Mesothelial cell of epicardium (in vitro differentiated cells): Measurements from ENCODE around the gene FYB1. TPM values are rescaled to one million over a fixed set of nuclear protein-coding genes. Genes with fewer than 3 reads are reported as not detected.

Experiments used
- DNase-seq, 2 experiments: peaks; one replicate each; pipeline ENCODE4 v3.0.0; 2021; ENCODE audit warnings: low spot score in 2 of 2; ENCODE audit not compliant: unreplicated experiment in 2 of 2
- H3K27ac Mint-ChIP-seq: 2 replicates; pipeline ENCODE4 v1.8.0; 2021; ENCODE audit warnings: mixed read lengths
- H3K27me3 Mint-ChIP-seq: 2 replicates; pipeline ENCODE4 v1.8.0; 2021; ENCODE audit warnings: low read depth, mixed read lengths
- H3K36me3 Mint-ChIP-seq: 2 replicates; pipeline ENCODE4 v1.8.0; 2021; ENCODE audit warnings: mixed read lengths
- H3K4me1 Mint-ChIP-seq: 2 replicates; pipeline ENCODE4 v1.8.0; 2021; ENCODE audit warnings: mixed read lengths
- H3K4me3 Mint-ChIP-seq: 2 replicates; pipeline ENCODE4 v1.8.0; 2021; ENCODE audit warnings: mild to moderate bottlenecking, moderate library complexity, mixed read lengths
- H3K9me3 Mint-ChIP-seq: 2 replicates; pipeline ENCODE4 v1.8.0; 2021; ENCODE audit warnings: mixed read lengths
- total RNA-seq: library from RNA; stranded (reverse); gene quantifications from 3 replicates; pipeline ENCODE4 v1.2.1, GENCODE V29; 2021
- TF ChIP-seq, protein P1 (sequence below): fragments of 200-600 bp; sonication (generic); IDR thresholded peaks from one replicate; pipeline ENCODE4 v1.5.0; 2021; ENCODE audit warnings: antibody characterized with exemption; ENCODE audit not compliant: unreplicated experiment

The FYB1 gene
- total RNA-seq, 1 donor from 2014 or later, result 1.5 TPM

DNA sequence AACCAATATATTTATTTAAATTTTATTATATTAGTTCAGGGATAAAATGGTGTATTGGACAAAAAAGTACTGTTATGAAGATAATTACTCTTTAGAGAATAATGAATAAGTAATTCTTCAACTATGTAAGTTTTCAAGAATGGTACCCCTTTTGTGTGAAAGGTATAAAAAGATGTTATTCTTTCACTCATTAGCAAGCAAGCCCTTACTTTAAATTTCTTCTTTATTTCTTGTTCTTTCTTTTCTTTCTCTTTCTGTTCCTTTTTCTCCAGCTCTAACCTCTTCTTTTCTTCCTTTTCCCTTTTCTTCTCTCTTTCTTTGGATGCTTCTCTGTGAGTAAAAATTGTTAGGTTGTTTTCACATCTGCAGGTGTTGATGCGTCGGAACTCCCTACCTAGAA is 82.0 kb downstream of the FYB1 start:
- TF ChIP-seq, protein P1, sequence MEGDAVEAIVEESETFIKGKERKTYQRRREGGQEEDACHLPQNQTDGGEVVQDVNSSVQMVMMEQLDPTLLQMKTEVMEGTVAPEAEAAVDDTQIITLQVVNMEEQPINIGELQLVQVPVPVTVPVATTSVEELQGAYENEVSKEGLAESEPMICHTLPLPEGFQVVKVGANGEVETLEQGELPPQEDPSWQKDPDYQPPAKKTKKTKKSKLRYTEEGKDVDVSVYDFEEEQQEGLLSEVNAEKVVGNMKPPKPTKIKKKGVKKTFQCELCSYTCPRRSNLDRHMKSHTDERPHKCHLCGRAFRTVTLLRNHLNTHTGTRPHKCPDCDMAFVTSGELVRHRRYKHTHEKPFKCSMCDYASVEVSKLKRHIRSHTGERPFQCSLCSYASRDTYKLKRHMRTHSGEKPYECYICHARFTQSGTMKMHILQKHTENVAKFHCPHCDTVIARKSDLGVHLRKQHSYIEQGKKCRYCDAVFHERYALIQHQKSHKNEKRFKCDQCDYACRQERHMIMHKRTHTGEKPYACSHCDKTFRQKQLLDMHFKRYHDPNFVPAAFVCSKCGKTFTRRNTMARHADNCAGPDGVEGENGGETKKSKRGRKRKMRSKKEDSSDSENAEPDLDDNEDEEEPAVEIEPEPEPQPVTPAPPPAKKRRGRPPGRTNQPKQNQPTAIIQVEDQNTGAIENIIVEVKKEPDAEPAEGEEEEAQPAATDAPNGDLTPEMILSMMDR, result no peak
- Mint-ChIP-seq H3K4me1 (no peaks in the 10 kb centered on the region), H3K9me3 (no peaks in the 10 kb centered on the region), H3K36me3 (no peaks in the 10 kb centered on the region), H3K4me3 (no peak overlapping the region), H3K27me3 (peaks cover 4% of the 10 kb centered on the region), H3K27ac (no peak overlapping the region)
- DNase-seq, result no peak

GRCh38 chr5:39132792-39133191 is 86.6 kb downstream of the FYB1 start:
- no peak overlapping the region for H3K27ac Mint-ChIP-seq
- TF ChIP-seq, protein P1, result no peak
- no peaks in the 10 kb centered on the region for H3K36me3 Mint-ChIP-seq
- DNase-seq, result no peak
- peaks cover 14% of the 10 kb centered on the region for H3K27me3 Mint-ChIP-seq
- H3K9me3 Mint-ChIP-seq, result no peaks in the 10 kb centered on the region
- H3K4me3 Mint-ChIP-seq, result no peak overlapping the region
- peaks cover 6% of the 10 kb centered on the region for H3K4me1 Mint-ChIP-seq

DNA sequence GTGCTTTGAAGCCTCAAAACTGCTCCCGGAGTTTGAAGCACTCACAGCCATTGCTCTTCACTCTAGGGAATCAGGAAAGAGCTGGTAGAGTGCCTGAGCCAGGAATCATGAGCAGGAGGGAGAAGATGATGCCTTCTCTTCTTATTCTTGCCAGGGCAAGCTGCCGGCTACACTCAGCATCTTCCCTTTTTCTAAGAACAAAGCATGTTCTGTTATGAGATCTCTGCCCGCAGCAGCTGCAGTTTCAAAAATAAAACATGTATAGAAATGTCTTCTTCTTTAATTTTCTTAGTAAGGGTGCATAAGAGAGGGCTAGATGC is 87.3 kb downstream of the FYB1 start:
- Mint-ChIP-seq H3K27ac (no peak overlapping the region), H3K9me3 (no peaks in the 10 kb centered on the region), H3K4me3 (no peak overlapping the region), H3K27me3 (peaks cover 14% of the 10 kb centered on the region), H3K36me3 (no peaks in the 10 kb centered on the region), H3K4me1 (peaks cover 6% of the 10 kb centered on the region)
- no peak for DNase-seq
- TF ChIP-seq, protein P1, result no peak

DNA sequence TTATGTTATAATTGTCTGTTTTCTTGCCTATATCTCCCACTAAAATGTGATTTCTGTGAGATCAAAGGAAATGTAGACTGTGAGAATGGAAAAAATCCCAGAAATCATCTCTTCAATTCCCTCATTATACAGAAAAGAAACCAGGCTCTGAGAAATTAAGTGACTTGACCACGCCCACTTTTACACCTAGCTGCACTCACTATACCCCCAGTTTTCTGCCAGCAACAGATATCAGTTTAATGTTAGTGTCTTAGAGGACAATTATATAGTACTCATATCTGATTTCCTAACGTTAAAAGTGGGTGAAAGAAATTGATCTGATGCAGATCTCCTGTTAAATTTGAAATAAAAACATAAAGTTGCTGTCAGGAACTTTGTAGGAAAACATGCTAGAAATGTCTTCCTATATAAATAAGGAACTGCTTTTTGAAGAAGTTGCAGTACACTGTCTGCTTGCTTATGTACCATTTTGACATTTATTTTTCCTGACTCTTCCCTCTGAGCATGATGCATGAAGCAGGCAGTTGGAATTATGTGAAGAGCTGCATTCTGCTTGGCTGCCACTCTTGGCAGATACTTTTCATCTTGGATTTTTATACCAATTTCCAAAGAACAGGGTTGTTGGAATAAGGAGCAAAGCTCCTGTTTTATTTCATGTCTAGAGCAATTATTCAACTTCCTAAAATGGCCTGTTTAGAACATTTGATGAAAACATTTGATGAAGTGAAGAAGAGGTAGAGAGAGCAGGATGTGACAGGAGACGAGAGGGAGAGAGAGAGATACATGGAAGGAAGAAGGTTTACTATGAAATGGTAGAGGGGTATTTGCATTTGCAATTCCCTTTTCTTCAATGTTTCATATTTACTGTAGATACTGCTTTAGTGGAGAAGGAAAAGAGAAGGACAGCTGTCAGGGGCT is 87.9 kb downstream of the FYB1 start:
- no peak overlapping the region for H3K4me3 Mint-ChIP-seq

DNA sequence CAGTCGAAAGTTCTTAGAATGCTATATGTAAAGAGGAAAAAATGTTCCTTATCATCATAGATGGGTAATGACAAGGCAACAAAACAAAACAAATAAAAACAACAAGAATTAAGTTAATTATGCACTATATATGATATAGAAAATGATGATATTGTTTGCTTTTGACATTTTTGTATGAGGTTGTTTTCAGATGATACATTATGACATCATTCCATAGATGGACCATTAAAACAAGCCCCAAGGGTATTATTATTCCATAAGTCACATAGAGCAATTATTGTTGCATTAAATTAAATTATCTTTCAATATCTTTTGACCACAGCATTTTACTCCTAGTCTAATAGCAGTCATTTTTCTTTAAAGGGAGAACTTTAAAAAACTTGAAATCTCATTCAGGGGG is 88.6 kb downstream of the FYB1 start:
- no peak for DNase-seq
- TF ChIP-seq, protein P1, result no peak
- H3K4me1 Mint-ChIP-seq, result peaks cover 6% of the 10 kb centered on the region
- H3K4me3 Mint-ChIP-seq, result no peak overlapping the region
- no peaks in the 10 kb centered on the region for H3K36me3 Mint-ChIP-seq
- peaks cover 14% of the 10 kb centered on the region for H3K27me3 Mint-ChIP-seq
- no peak overlapping the region for H3K27ac Mint-ChIP-seq
- no peaks in the 10 kb centered on the region for H3K9me3 Mint-ChIP-seq

More for the DNA sequence above, 87.9 kb downstream of the FYB1 start:
- DNase-seq, result no peak
- Mint-ChIP-seq H3K4me1 (peaks cover 6% of the 10 kb centered on the region), H3K36me3 (no peaks in the 10 kb centered on the region), H3K27me3 (peaks cover 14% of the 10 kb centered on the region), H3K27ac (no peak overlapping the region), H3K9me3 (no peaks in the 10 kb centered on the region)
- TF ChIP-seq, protein P1, result no peak
